ENCODE measurements around the gene REEP2. TPM values are rescaled to one million over a fixed set of nuclear protein-coding genes. Genes with fewer than 3 reads are reported as not detected.
"Not testable (repeated sequence)": the region's sequence is repeated elsewhere in the genome, so short reads cannot be mapped to it uniquely, and the experiment has no call there.

Gene REEP2
- 9.9 and 30.6 TPM in 2 replicates for total RNA-seq

GRCh38 chr5:138438724-138439476, at the start of gene REEP2:
TSS of gene REEP2 (plus strand) at chr5:138439057. CDS start at chr5:138439209, 152 bp downstream.
- no peak for DNase-seq (ENCODE audit: low read depth)
- peak within 1 kb of the TSS; percentile 61 for H3K4me3 ChIP-seq (ENCODE audit: low read depth, low read length)
- no peak for TF ChIP-seq CTCF (conservative IDR thresholded peaks at IDR 0.05; ENCODE audit: low read depth, low read length)

- no peak for DNase-seq (ENCODE audit: low read depth)
- no peak for TF ChIP-seq CTCF (conservative IDR thresholded peaks at IDR 0.05; ENCODE audit: low read depth, low read length)
- no peak overlapping the region for H3K4me3 ChIP-seq (ENCODE audit: low read depth, low read length)
Measured at GRCh38 chr5:138389332-138389731, 49.5 kb upstream of the REEP2 start.

GRCh38 chr5:138389911-138390310, 48.9 kb upstream of the REEP2 start:
- DNase-seq (ENCODE audit: low read depth); H3K4me3 ChIP-seq (ENCODE audit: low read depth, low read length): not testable (repeated sequence)

DNA sequence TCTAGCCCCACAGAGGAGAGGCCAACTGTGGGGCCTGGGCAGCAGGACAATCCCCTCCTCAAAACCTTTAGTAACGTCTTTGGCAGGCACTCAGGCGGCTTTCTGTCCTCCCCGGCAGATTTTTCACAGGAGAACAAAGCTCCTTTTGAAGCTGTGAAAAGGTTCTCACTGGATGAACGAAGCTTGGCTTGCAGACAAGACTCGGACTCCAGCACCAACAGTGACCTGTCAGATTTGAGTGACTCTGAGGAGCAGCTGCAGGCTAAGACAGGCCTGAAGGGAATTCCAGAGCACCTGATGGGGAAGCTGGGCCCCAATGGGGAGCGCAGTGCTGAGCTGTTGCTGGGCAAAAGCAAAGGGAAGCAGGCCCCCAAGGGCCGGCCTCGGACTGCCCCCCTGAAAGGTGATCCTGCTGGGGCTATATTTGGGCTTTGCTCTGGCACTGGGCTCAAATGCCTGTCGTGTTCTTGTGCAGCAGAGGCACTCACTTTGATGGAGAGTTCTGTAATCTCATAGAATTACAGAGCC, 46.9 kb upstream of the REEP2 start:
- TF ChIP-seq CTCF (conservative IDR thresholded peaks at IDR 0.05; ENCODE audit: low read depth, low read length) = no peak
- no peak overlapping the region for H3K4me3 ChIP-seq (ENCODE audit: low read depth, low read length)
- DNase-seq (ENCODE audit: low read depth) = no peak

- TF ChIP-seq CTCF (conservative IDR thresholded peaks at IDR 0.05; ENCODE audit: low read depth, low read length) = no peak
- no peak for DNase-seq (ENCODE audit: low read depth)
Measured at GRCh38 chr5:138402640-138403039, 36.2 kb upstream of the REEP2 start.

DNA sequence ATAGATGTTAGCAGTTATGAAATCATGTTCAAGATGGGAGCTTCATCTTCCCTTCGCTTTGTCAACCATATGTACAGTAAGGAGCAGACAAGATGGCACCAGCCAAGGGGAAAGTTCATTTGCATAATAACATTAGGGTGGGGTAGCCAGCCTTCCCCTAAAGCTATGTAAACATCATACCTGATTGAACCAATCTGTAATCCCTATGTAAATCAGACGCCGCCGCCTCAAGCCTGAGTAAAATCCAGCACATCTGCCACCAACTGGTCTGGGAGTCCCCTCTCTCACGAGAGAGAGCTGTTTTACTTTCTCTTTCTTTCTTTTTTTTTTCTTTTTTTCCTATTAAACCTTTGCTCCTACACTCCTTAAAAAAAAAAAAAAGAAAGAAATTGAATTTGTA, 30.8 kb upstream of the REEP2 start:
- DNase-seq (ENCODE audit: low read depth) = no peak
- TF ChIP-seq CTCF (conservative IDR thresholded peaks at IDR 0.05; ENCODE audit: low read depth, low read length) = no peak
- H3K4me3 ChIP-seq (ENCODE audit: low read depth, low read length) = no peak overlapping the region

More at GRCh38 chr5:138402640-138403039, 36.2 kb upstream of the REEP2 start:
- H3K4me3 ChIP-seq (ENCODE audit: low read depth, low read length) = no peak overlapping the region

GRCh38 chr5:138410996-138411640, 27.7 kb upstream of the REEP2 start:
- not testable (repeated sequence) for DNase-seq (ENCODE audit: low read depth); H3K4me3 ChIP-seq (ENCODE audit: low read depth, low read length)
- TF ChIP-seq CTCF (conservative IDR thresholded peaks at IDR 0.05; ENCODE audit: low read depth, low read length) = peak; percentile 47
